H7 (cell line): Measurements from ENCODE around the gene ZNF329. TPM values are rescaled to one million over a fixed set of nuclear protein-coding genes. Genes with fewer than 3 reads are reported as not detected.

Experiments
- DNase-seq: peaks from one replicate; pipeline ENCODE4 v3.0.0; 2012
- H3K27me3 ChIP-seq: 2 replicates; pipeline ENCODE4 v1.6.0; 2011; ENCODE audit warnings: mild to moderate bottlenecking, low read length; ENCODE audit not compliant: control insufficient read depth, insufficient read depth
- H3K36me3 ChIP-seq: replicated peaks from 2 replicates; pipeline ENCODE4 v1.5.1; 2011; ENCODE audit warnings: low read length; ENCODE audit not compliant: control insufficient read depth, insufficient read depth
- H3K4me3 ChIP-seq: 2 replicates; pipeline ENCODE4 v1.5.1; 2011; ENCODE audit warnings: low read depth, mild to moderate bottlenecking, control low read depth, low read length, moderate library complexity; ENCODE audit not compliant: insufficient read depth
- total RNA-seq: library from RNA; depleted of rRNA; stranded (reverse); fragments of >200 nt; shearing (Covaris generic); gene quantifications from 2 replicates; pipeline ENCODE4 v1.2.3, GENCODE V29; 2014; rRNA removed

Gene ZNF329
- total RNA-seq, 1 experiment from 2014 or later, result 9.1 TPM

DNA sequence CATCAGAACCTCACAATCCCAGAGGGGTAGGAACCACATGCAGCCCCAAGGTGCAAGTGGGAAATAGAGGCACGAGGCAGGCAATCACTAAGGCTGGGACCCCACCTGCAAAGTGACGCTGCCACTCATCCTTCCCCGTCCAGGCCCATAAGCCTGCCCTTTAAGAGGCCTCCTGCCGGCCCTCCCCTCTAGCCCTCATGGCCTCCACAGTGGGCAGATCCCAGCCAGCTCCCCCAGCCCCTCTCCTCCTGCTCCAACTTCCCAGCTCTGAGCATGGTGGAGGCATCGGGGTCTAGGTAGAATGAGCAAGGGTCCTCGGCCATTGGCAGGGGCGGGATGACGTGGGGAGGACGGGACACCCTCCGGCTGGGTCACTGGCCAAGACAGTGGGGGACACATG lies 55.3 kb downstream of the ZNF329 start:
- Histone ChIP-seq H3K4me3 (no peak overlapping the region), H3K36me3 (no peaks in the 10 kb centered on the region), H3K27me3 (no peaks in the 10 kb centered on the region)
- DNase-seq, result no peak

DNA sequence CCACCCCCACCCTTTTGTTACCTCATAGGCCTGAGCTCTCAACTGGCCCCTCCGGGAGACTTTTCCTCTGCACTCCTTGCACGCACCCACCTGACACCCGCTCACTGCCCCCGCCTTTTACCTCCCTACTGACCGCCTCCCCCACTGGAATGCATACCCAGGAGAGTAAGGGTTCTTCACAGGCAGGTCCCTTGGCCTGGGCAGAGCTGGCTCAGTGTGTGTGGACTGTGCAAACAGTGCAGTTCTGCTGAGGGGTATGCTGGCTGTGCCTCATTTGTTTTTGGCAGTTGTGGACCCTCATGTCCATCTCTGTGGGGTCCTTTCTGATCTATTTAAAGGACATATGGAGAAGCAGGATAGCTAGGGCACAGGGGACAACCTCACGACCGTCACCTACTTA lies 57.5 kb downstream of the ZNF329 start:
- Histone ChIP-seq H3K4me3 (no peak overlapping the region), H3K36me3 (no peaks in the 10 kb centered on the region), H3K27me3 (no peaks in the 10 kb centered on the region)
- no peak for DNase-seq

- DNase-seq, result peak; percentile 63
- H3K36me3 ChIP-seq, result no peaks in the 10 kb centered on the region; the same call in 1 of the 2 replicates
- H3K27me3 ChIP-seq, result no peaks in the 10 kb centered on the region
- no peak overlapping the region for H3K4me3 ChIP-seq
Observed at GRCh38 chr19:58091251-58091995, 59.2 kb downstream of the ZNF329 start.

GRCh38 chr19:58089846-58090245 lies 60.7 kb downstream of the ZNF329 start:
- H3K36me3 ChIP-seq, result no peaks in the 10 kb centered on the region; the same call in 1 of the 2 replicates
- H3K4me3 ChIP-seq, result no peak overlapping the region
- DNase-seq, result no peak
- no peaks in the 10 kb centered on the region for H3K27me3 ChIP-seq

DNA sequence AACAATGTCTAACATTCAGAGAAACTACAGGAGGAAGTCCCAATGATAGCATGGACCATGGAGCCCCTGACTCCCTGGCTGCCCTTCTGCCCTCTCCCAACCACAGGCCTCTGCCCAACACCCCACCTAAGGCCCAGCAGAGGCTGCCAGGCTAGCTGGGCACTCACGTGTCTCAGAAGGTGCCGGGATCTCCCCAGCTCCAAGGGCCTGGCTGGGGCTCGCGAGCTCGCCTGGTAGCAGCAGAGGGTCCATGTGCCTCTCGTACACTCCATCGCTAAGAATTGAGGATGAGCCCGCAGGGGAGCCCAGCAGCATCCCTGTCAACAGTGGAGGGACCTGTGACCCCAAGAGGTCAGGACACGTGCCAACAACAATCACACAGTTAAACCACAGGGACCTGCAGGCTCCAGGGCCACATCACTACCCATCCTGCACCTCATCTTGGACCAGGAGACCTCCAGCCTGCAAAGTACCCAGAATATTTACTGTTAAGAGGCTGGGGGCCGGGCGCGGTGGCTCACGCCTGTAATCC lies 62.0 kb downstream of the ZNF329 start:
- H3K36me3 ChIP-seq, result no peaks in the 10 kb centered on the region; the same call in 1 of the 2 replicates
- H3K27me3 ChIP-seq, result no peaks in the 10 kb centered on the region
- peak; percentile 26 for DNase-seq
- no peak overlapping the region for H3K4me3 ChIP-seq

GRCh38 chr19:58086825-58087710 lies 63.5 kb downstream of the ZNF329 start:
- Histone ChIP-seq H3K36me3 (no peaks in the 10 kb centered on the region; the same call in 1 of the 2 replicates), H3K27me3 (no peaks in the 10 kb centered on the region), H3K4me3 (no peak overlapping the region)
- peak; percentile 28 for DNase-seq

GRCh38 chr19:58085348-58085875 lies 65.2 kb downstream of the ZNF329 start:
- H3K36me3 ChIP-seq, result no peaks in the 10 kb centered on the region; the same call in 1 of the 2 replicates
- H3K4me3 ChIP-seq, result no peak overlapping the region
- peak; percentile 39 for DNase-seq
- no peaks in the 10 kb centered on the region for H3K27me3 ChIP-seq

DNA sequence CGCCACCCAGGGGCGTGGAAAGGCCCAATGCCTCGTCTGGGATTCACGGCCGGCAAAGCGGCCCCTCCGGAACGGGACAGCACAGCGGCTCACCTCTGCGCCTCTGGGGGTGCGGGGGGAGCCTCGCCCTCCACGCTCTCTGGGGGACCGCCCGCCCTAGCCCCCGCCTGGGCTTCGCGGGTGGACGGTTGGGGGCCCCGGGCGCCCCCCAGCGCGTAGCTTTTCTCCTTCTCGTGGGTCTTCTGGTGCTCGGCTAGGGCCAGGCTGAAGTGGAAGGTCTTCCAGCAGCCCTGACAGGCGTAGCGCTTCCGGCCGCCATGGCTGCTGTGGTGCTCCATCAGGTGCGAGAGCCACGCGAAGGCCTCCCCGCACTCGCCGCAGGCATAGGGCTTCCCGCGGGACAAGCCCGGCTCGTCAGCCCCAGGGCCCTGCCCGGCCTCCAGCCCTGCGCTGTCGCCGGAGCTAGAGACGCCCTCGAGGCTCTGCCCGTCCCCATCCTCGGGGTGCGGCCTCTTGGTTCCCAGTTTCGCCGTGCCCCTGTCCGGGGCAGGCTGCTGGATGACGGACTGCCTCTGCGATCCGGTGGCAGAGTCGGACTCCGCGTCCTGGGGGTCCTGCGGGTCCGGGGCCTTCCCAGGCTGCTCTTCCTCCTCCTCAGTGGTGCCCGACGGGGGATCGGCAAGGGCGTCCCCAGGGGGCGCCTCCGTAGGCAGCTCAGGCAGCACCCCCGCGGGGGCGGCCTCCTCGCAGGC lies 65.8 kb downstream of the ZNF329 start:
- Histone ChIP-seq H3K27me3 (no peaks in the 10 kb centered on the region), H3K36me3 (no peaks in the 10 kb centered on the region; the same call in 1 of the 2 replicates), H3K4me3 (no peak overlapping the region)
- DNase-seq, result peak; percentile 63

GRCh38 chr19:58083021-58083420 lies 67.6 kb downstream of the ZNF329 start:
- Histone ChIP-seq H3K36me3 (no peaks in the 10 kb centered on the region; the same call in 1 of the 2 replicates), H3K4me3 (no peak overlapping the region), H3K27me3 (no peaks in the 10 kb centered on the region)
- no peak for DNase-seq

- Histone ChIP-seq H3K4me3 (no peak overlapping the region), H3K27me3 (no peaks in the 10 kb centered on the region), H3K36me3 (no peaks in the 10 kb centered on the region)
- DNase-seq, result no peak
Observed at GRCh38 chr19:58079792-58080191, 70.8 kb downstream of the ZNF329 start.

Other genes with a start within 250 kb of the ZNF329 start
- 8.1 and 10.6 TPM in 2 replicates for gene ZNF417, start 234.2 kb downstream of the ZNF329 start, total RNA-seq
- gene ZNF418, start 215.4 kb downstream of the ZNF329 start, total RNA-seq, result 5.7 and 6.0 TPM in 2 replicates
- 4.0 and 6.8 TPM in 2 replicates for gene ZNF256, start 203.1 kb downstream of the ZNF329 start, total RNA-seq
- 0.38 TPM in 1 of 2 replicates, not detected in the other for gene C19orf18, start 176.3 kb downstream of the ZNF329 start, total RNA-seq
- 16.9 and 19.7 TPM in 2 replicates for gene ZNF606, start 148.0 kb downstream of the ZNF329 start, total RNA-seq
- not detected in 2 replicates for gene ZSCAN1, start 116.8 kb downstream of the ZNF329 start, total RNA-seq
- gene ZNF135, start 91.5 kb downstream of the ZNF329 start, total RNA-seq, result 0.07 TPM in 1 of 2 replicates, not detected in the other
- 9.2 and 16.0 TPM in 2 replicates for gene ZSCAN18, start 52.6 kb downstream of the ZNF329 start, total RNA-seq
- 18.8 and 26.0 TPM in 2 replicates for gene ZNF274, start 32.3 kb upstream of the ZNF329 start, total RNA-seq
- 31.6 and 35.4 TPM in 2 replicates for gene ZNF544, start 78.1 kb upstream of the ZNF329 start, total RNA-seq
- 9.4 and 11.9 TPM in 2 replicates for gene ZNF8, start 128.2 kb upstream of the ZNF329 start, total RNA-seq
- gene ERVK3-1, start 154.6 kb upstream of the ZNF329 start, total RNA-seq, result 21.7 and 24.8 TPM in 2 replicates
- gene ZSCAN22, start 176.2 kb upstream of the ZNF329 start, total RNA-seq, result 2.6 and 2.7 TPM in 2 replicates
- 33.8 and 45.5 TPM in 2 replicates for gene A1BG, start 202.7 kb upstream of the ZNF329 start, total RNA-seq
- gene ZNF497, start 212.0 kb upstream of the ZNF329 start, total RNA-seq, result 3.0 and 3.2 TPM in 2 replicates
- gene ZNF837, start 230.2 kb upstream of the ZNF329 start, total RNA-seq, result 4.4 and 7.7 TPM in 2 replicates
- gene RPS5, start 236.5 kb upstream of the ZNF329 start, total RNA-seq, result 2,794 and 2,937 TPM in 2 replicates
- gene RNF225, start 244.9 kb upstream of the ZNF329 start, total RNA-seq, result 0.70 TPM in 1 of 2 replicates, not detected in the other